WTC11 (cell line): ENCODE data around the gene SRPX.

ENCODE experiments used
- ARID4B ChIP-seq: sonication (generic); formaldehyde crosslinking; IDR thresholded peaks from 2 replicates; pipeline ENCODE4 v1.8.0; 2023; ENCODE audit warnings: missing genetic modification reagents, mild to moderate bottlenecking, borderline replicate concordance
- CREB1 ChIP-seq: sonication (generic); formaldehyde crosslinking; IDR thresholded peaks from 2 replicates; pipeline ENCODE4 v1.8.0; 2023; ENCODE audit warnings: mild to moderate bottlenecking, missing genetic modification reagents
- ELF4 ChIP-seq: sonication (generic); formaldehyde crosslinking; IDR thresholded peaks from 2 replicates; pipeline ENCODE4 v1.8.1; 2022; ENCODE audit warnings: low read depth, mild to moderate bottlenecking, moderate library complexity, missing genetic modification reagents
- ESRRA ChIP-seq: sonication (generic); formaldehyde crosslinking; IDR thresholded peaks from 2 replicates; pipeline ENCODE4 v1.8.1; 2022; ENCODE audit warnings: mild to moderate bottlenecking, missing genetic modification reagents, borderline replicate concordance
- FOXP1 ChIP-seq: sonication (generic); formaldehyde crosslinking; IDR thresholded peaks from 2 replicates; pipeline ENCODE4 v1.8.0; 2022; ENCODE audit warnings: missing genetic modification reagents, mild to moderate bottlenecking, moderate library complexity, borderline replicate concordance
- JAZF1 ChIP-seq: fragments of 250-450 bp; sonication (Bioruptor Pico); IDR thresholded peaks from 2 replicates; pipeline ENCODE4 v1.9.0; 2021; ENCODE audit warnings: moderate library complexity, mild to moderate bottlenecking, inconsistent platforms
- JUN ChIP-seq: sonication (generic); formaldehyde crosslinking; IDR thresholded peaks from 2 replicates; pipeline ENCODE4 v1.8.0; 2023; ENCODE audit warnings: mild to moderate bottlenecking, missing genetic modification reagents
- MYBL2 ChIP-seq: sonication (generic); formaldehyde crosslinking; IDR thresholded peaks from 2 replicates; pipeline ENCODE4 v1.8.1; 2023; ENCODE audit warnings: mild to moderate bottlenecking, moderate library complexity, missing genetic modification reagents
- NFATC4 ChIP-seq: fragments of 250-450 bp; sonication (Bioruptor Pico); IDR thresholded peaks from 2 replicates; pipeline ENCODE4 v1.9.0; 2021; ENCODE audit warnings: mild to moderate bottlenecking
- NR3C1 ChIP-seq: sonication (generic); formaldehyde crosslinking; conservative IDR thresholded peaks from 2 replicates; pipeline ENCODE4 v1.8.1; 2023; ENCODE audit warnings: low read depth, mild to moderate bottlenecking, missing genetic modification reagents
- SP1 ChIP-seq: sonication (generic); formaldehyde crosslinking; conservative IDR thresholded peaks from 2 replicates; pipeline ENCODE4 v1.8.1; 2022; ENCODE audit warnings: missing genetic modification reagents
- USF2 ChIP-seq: sonication (generic); formaldehyde crosslinking; IDR thresholded peaks from 2 replicates; pipeline ENCODE4 v1.8.1; 2023; ENCODE audit warnings: mild to moderate bottlenecking, missing genetic modification reagents, moderate library complexity
- TF ChIP-seq, protein P1 (sequence below): fragments of 200-600 bp; IDR thresholded peaks from 2 replicates; pipeline ENCODE4 v1.8.0; 2022; ENCODE audit warnings: antibody characterized with exemption

GRCh38 chrX:38111196-38111595 lies 109.5 kb downstream of the SRPX start:
- TF ChIP-seq JAZF1 (CRISPR knock-in tag) (no peak), ARID4B (CRISPR knock-in tag) (no peak), USF2 (no peak), MYBL2 (CRISPR knock-in tag) (no peak), CREB1 (CRISPR knock-in tag) (no peak), ELF4 (CRISPR knock-in tag) (no peak), SP1 (no peak), NR3C1 (CRISPR knock-in tag) (no peak), NFATC4 (CRISPR knock-in tag) (no peak), JUN (CRISPR knock-in tag) (no peak), FOXP1 (no peak), ESRRA (CRISPR knock-in tag) (no peak)
- TF ChIP-seq, protein P1, sequence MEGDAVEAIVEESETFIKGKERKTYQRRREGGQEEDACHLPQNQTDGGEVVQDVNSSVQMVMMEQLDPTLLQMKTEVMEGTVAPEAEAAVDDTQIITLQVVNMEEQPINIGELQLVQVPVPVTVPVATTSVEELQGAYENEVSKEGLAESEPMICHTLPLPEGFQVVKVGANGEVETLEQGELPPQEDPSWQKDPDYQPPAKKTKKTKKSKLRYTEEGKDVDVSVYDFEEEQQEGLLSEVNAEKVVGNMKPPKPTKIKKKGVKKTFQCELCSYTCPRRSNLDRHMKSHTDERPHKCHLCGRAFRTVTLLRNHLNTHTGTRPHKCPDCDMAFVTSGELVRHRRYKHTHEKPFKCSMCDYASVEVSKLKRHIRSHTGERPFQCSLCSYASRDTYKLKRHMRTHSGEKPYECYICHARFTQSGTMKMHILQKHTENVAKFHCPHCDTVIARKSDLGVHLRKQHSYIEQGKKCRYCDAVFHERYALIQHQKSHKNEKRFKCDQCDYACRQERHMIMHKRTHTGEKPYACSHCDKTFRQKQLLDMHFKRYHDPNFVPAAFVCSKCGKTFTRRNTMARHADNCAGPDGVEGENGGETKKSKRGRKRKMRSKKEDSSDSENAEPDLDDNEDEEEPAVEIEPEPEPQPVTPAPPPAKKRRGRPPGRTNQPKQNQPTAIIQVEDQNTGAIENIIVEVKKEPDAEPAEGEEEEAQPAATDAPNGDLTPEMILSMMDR: no peak
